HTERT RPE-1 (cell line): ENCODE data around the gene HMCN1.
"Not testable (repeated sequence)": the region's sequence is repeated elsewhere in the genome, so short reads cannot be mapped to it uniquely, and the experiment has no call there.

Source experiments
- in situ Hi-C: fragments of 300-500 bp; cut with MboI; formaldehyde crosslinking; loops from 4 replicates; pipeline ENCODE4 v1.14.3; 2020; ENCODE audit warnings: low sequenced_read_pairs

HMCN1 gene

DNA sequence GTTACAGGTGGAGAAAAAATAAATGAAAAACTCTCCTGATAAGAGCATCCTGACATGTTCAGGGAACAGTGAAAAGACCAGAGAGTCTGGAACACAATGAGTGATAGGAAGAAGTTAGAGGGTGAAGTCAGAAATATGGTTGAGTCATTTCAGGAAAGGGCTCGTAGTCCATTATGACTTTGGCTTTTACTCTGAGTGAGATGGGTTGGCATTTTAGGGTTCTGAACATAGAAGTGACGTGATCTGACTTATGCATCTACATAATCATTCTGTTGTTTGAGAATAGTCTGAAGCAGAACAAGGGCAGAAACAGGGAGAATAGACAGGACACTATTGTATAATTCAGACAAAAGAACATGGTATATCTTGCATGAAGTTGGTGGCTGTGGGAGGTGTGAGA, 5.8 kb downstream of the HMCN1 start:
- in situ Hi-C loops: no loop called here

- in situ Hi-C loops: no loop called here
These were observed 7.4 kb downstream of the HMCN1 start for GRCh38 chr1:185741551-185741950.

GRCh38 chr1:185742403-185742802, 8.2 kb downstream of the HMCN1 start:
- in situ Hi-C loops: no loop called here

- in situ Hi-C loops: no loop called here
These were observed 11.0 kb downstream of the HMCN1 start for GRCh38 chr1:185745165-185745564.

DNA sequence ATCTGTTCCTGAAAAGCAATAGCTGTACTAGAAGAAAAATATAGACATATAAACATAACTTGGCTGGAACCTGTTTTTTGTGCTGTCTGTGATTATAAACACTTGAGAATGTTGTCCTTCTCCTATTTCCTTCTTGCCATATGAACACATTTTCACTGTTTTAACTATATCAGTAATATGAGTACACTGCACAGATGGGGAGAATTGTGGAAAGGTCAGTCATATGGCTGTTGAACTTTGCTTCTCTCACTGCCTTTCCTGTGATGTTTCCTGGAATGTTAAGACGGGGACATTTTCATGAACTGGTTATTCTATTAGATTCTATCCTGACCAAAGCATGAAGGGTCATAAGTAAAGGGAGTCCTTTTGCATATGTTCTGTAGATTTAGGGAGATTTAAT, 24.9 kb downstream of the HMCN1 start:
- in situ Hi-C loops: no loop called here

DNA sequence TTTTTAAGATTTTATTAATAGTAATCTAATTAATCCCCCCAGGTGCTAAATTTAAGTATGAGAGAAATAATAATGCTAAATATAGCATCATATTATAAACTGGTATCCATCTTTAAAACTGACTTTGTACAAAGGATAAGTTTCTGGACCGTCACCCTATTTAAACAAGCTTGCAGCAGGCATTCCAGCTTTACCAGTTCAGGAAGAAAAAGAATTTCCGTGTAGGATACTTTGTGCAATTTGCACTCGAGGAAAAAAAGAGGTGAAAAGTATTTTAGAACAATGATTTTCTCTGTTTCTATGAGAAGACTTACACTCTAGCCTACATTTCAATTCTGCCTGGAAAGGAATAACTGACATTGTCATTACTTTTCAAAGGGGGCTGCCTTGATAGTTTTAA, 27.6 kb downstream of the HMCN1 start:
- in situ Hi-C loops: no loop called here

DNA sequence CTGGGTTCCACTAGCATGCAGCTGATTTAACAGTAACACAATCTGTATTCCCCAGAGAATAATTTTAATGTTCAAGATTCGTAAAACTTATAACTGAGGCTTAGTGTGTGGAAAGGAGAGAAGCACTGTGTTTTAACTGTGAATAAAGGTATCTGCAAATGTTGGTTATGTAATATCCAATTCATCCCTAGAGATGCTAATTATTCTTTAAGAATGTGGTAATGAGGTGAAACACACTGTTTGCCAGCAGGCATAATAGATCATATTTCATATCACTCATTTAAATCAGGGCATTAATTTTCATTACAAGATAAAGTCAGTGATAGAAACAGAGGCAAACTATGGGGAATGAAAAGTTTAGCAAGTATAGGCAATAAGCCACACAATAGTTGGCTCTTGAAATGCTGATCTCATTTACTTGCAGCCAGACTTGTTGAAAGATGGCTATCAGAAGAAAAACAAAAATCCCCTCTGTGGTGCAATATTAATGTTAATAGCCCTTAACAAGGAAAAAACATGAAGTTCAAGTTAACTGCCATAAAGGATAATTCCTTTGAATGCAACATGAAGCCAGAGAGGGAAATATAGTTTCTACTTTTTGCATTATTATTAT, 33.4 kb downstream of the HMCN1 start:
- in situ Hi-C loops: no loop called here

GRCh38 chr1:185768371-185768770, 34.2 kb downstream of the HMCN1 start:
- in situ Hi-C loops: no loop called here

DNA sequence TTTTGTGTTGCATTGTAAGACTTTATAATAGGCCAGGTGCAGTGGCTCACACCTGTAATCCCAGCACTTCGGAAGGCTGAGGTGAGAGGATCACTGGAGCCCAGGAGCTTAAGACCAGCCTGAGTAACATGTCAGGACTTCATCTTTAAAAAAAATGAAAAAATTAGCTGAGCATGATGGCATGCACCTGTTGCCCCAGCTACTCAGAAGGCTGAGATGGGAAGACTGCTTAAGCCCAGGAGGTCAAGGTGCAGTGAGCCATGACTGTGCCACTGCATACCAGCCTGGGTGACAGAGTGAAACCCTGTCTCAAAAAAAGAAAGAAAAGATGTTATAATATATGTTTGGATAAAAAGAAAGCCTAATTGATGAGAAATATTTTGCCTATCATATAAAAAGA, 34.9 kb downstream of the HMCN1 start:
- in situ Hi-C loops: no loop called here

- in situ Hi-C loops: no loop called here
These were observed 40.2 kb downstream of the HMCN1 start for GRCh38 chr1:185774394-185774793.

DNA sequence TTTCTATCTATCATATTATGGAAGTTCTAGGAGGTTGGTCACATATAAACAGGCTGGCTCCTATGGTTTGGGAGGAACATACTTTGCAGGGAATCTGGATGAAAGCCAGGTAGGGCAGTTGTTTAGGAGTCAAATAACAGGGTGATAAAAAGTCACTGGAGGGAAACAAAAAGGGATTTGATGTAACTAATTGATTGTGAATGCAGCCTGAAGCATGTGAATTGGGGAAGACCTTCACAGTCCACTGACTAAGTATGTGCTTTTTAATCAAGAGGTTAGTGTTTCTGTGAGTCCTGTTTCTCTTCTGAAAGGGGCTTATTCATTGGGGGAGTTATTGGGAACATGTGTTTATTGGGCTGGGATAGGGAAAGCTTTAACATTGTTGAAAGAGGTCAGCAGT, 41.3 kb downstream of the HMCN1 start:
- in situ Hi-C loops: no loop called here

- in situ Hi-C loops: no loop called here
These were observed 42.3 kb downstream of the HMCN1 start for GRCh38 chr1:185776522-185776921.

DNA sequence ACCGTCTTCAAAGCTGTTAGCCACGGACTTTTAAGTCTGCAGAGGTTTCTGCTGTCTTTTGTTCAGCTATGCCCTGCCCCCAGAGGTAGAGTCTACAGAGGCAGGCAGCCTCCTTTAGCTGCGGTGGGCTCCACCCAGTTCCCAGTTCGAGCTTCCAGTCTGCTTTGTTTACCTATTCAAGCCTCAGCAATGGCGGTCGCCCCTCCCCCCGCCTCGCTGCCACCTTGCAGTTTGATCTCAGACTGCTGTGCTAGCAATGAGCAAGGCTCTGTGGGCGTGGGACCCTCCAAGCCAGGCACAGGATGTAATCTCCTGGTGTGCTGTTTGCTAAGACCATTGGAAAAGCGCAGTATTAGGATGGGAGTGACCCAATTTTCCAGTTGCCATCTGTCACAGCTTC, 49.7 kb downstream of the HMCN1 start:
- in situ Hi-C loops: not testable (repeated sequence)

DNA sequence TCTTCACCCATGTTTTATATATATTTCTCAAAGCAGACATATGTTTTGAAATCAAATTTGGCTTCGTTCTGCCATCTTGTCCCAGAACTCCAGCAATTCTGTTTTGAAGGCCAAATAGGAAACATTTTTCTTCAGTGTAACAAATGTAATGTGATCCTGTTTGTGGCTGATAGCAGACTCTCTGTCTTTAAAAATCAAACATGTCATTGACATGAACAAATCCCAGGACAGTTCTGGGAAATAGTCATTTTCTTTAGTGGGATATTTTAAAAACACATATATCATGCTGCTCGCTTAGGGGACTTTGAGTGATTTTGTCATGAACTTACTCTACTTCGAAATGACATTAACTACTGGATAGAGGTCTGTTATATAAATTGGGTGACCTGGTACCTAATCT, 51.4 kb downstream of the HMCN1 start:
- in situ Hi-C loops: no loop called here

- in situ Hi-C loops: no loop called here
These were observed 52.3 kb downstream of the HMCN1 start for GRCh38 chr1:185786524-185786923.

DNA sequence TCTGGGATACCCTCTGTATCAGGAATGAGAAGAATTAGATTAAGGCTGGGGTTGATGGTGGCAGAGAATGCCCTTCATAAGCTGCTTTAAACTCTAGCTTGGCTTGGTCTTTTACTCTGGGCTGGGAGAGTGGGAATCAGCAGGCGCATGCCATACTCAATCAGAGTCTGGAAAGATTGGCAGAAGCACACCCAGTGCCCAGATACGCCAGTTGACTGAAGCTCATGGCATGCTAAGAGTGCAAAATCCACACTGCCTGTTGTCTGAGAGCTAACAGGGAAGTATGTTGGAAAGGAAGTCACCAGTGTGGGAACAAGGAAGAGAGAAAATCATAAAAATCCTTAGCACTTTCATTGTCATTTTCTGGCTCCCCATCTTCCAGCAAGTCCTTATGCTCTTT, 53.0 kb downstream of the HMCN1 start:
- in situ Hi-C loops: no loop called here

- in situ Hi-C loops: no loop called here
These were observed 54.2 kb downstream of the HMCN1 start for GRCh38 chr1:185788386-185788785.

- in situ Hi-C loops: no loop called here
These were observed 55.5 kb downstream of the HMCN1 start for GRCh38 chr1:185789501-185790193.

GRCh38 chr1:185790194-185790735, 56.1 kb downstream of the HMCN1 start:
- in situ Hi-C loops: no loop called here

- in situ Hi-C loops: no loop called here
These were observed 57.8 kb downstream of the HMCN1 start for GRCh38 chr1:185792040-185792439.

DNA sequence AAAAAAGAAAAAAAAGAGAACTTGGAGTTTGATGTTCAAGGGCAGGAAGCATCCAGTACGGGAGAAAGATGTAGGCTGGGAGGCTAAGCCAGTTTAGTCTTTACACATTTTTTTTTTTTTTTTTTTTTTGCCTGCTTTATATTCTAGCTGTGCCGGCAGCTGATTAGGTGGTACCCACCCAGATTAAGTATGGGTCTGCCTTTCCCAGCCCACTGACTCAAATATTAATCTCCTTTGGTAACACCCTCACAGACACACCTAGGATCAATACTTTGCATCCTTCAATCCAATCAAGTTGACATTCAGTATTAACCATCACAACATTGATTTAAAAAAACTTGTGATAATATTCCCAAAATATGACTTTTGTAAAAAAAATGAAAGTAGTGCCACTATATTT, 60.3 kb downstream of the HMCN1 start:
- in situ Hi-C loops: not testable (repeated sequence)

- in situ Hi-C loops: no loop called here
These were observed 61.0 kb downstream of the HMCN1 start for GRCh38 chr1:185795181-185795580.

- in situ Hi-C loops: no loop called here
These were observed 64.3 kb downstream of the HMCN1 start for GRCh38 chr1:185798505-185798904.
